Karpas-422 (cell line): Measurements from ENCODE around the gene PUS10. TPM values are rescaled to one million over a fixed set of nuclear protein-coding genes. Genes with fewer than 3 reads are reported as not detected.

Experiments used
- DNase-seq: peaks from one replicate; pipeline ENCODE4 v3.0.0-alpha.2; 2015
- H2AFZ ChIP-seq: fragments of 200-600 bp; sonication (generic); 2 replicates; pipeline ENCODE4 v1.6.1; 2014; ENCODE audit warnings: antibody characterized with exemption, low read length, mixed read lengths
- H3K27ac ChIP-seq: fragments of 200-600 bp; sonication (generic); 2 replicates; pipeline ENCODE4 v1.5.1; 2014; ENCODE audit warnings: mild to moderate bottlenecking, low read length, moderate library complexity
- H3K27me3 ChIP-seq: fragments of 200-600 bp; sonication (generic); 2 replicates; pipeline ENCODE4 v1.6.1; 2014; ENCODE audit warnings: low read length, mixed read lengths
- H3K36me3 ChIP-seq: fragments of 200-600 bp; sonication (generic); 2 replicates; pipeline ENCODE4 v1.6.1; 2014; ENCODE audit warnings: low read length, mixed read lengths; ENCODE audit not compliant: insufficient read depth
- H3K4me1 ChIP-seq: fragments of 200-600 bp; sonication (generic); 2 replicates; pipeline ENCODE4 v1.6.1; 2014; ENCODE audit warnings: mild to moderate bottlenecking, low read length, mixed read lengths
- H3K4me2 ChIP-seq: fragments of 200-600 bp; sonication (generic); 2 replicates; pipeline ENCODE4 v1.6.1; 2014; ENCODE audit warnings: low read length, low read depth, mild to moderate bottlenecking; ENCODE audit not compliant: poor library complexity, severe bottlenecking
- H3K4me3 ChIP-seq: fragments of 200-600 bp; sonication (generic); 2 replicates; pipeline ENCODE4 v1.5.1; 2014; ENCODE audit warnings: mild to moderate bottlenecking, antibody characterized with exemption, low read length, mixed read lengths
- H3K79me2 ChIP-seq: fragments of 200-600 bp; sonication (generic); 2 replicates; pipeline ENCODE4 v1.6.1; 2014; ENCODE audit warnings: mild to moderate bottlenecking, low read length, mixed read lengths
- H3K9ac ChIP-seq: fragments of 200-600 bp; sonication (generic); 2 replicates; pipeline ENCODE4 v1.6.0; 2014; ENCODE audit warnings: low read length
- H3K9me2 ChIP-seq: fragments of 200-600 bp; sonication (generic), shearing (Covaris generic); replicated peaks from 2 replicates; pipeline ENCODE4 v1.6.0; 2014; ENCODE audit warnings: mild to moderate bottlenecking, low read length, moderate library complexity; ENCODE audit not compliant: insufficient read depth
- H3K9me3 ChIP-seq: fragments of 300-700, 200-600 bp; sonication (generic); 2 replicates; pipeline ENCODE4 v1.6.1; 2014; ENCODE audit warnings: low read length, mixed read lengths
- H4K20me1 ChIP-seq: fragments of 200-600 bp; sonication (generic); 2 replicates; pipeline ENCODE4 v1.6.1; 2014; ENCODE audit warnings: mild to moderate bottlenecking, antibody characterized with exemption, low read length, low read depth; ENCODE audit not compliant: insufficient read depth
- total RNA-seq: library from RNA; depleted of rRNA; stranded (reverse); fragments of >200 nt; shearing (Covaris generic); gene quantifications from 2 replicates; pipeline ENCODE4 v1.2.3, GENCODE V29; 2014; ENCODE audit warnings: low replicate concordance

The PUS10 gene
- total RNA-seq, 1 experiment from 2014 or later, result 18.8 TPM

DNA sequence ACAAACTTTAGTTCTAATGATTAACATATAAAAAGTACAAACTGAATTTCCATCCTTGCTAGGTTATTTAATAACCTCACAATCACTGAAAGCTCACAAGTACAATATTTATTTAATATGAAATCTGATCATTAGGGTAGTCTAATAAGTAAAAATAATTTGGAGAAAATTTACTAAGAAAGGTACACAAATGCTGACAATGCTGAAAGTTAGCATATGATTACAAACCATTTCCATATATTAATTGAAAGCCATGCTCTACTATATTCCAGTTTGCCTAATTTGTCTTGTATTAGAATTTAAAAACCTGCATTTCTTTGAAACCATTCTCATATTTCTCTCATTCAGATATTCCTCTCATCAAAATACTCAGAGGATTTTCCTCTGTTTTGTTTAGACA is 8.7 kb downstream of the PUS10 start:
- Histone ChIP-seq H3K4me3 (no peak overlapping the region), H2AFZ (no peak overlapping the region), H3K4me2 (no peak overlapping the region), H3K9me3 (no peaks in the 10 kb centered on the region), H3K27ac (no peak overlapping the region), H3K9ac (no peak overlapping the region), H4K20me1 (no peaks in the 10 kb centered on the region), H3K27me3 (no peaks in the 10 kb centered on the region), H3K4me1 (peaks cover 16% of the 10 kb centered on the region), H3K36me3 (no peaks in the 10 kb centered on the region), H3K9me2 (no peaks in the 10 kb centered on the region), H3K79me2 (peaks cover 15% of the 10 kb centered on the region; the same call in 1 of the 2 replicates)
- DNase-seq, result no peak

DNA sequence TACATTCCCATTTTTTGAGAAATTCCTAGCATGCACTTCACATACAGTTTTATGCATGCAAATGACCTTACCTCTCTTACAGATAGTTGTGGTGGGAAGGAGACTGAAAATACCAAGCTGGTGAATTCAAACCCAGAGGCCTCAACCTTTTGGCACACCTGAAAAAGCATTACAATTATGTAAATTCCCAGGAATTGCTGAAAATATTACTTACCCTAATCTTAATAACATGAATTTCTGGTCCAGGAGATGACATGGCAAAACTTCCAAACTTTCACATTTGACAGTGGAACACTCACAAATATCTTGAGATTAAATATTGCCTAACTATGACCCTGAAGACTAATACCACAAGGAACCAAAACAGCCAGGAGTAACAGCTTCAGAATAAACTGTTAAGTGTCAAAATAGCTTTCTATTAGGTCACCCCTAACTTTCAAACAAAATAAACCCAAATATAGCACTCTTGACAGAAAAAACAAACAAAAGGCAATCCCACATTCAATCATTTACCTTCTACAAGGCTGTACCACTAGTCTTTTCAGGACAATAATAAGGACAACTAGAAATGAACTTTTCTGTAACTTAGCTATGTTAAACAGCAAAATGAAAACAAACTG is 11.5 kb downstream of the PUS10 start:
- Histone ChIP-seq H3K79me2 (0 out of 2 replicates have a peak, but pooled peaks cover 3% of the 10 kb centered on the region), H3K9me3 (no peaks in the 10 kb centered on the region), H3K27me3 (no peaks in the 10 kb centered on the region), H3K9me2 (no peaks in the 10 kb centered on the region), H3K4me2 (no peak overlapping the region), H3K4me1 (peaks cover 11% of the 10 kb centered on the region), H3K27ac (no peak overlapping the region), H4K20me1 (no peaks in the 10 kb centered on the region), H3K36me3 (no peaks in the 10 kb centered on the region), H2AFZ (no peak overlapping the region), H3K4me3 (no peak overlapping the region), H3K9ac (no peak overlapping the region)
- DNase-seq, result no peak

DNA sequence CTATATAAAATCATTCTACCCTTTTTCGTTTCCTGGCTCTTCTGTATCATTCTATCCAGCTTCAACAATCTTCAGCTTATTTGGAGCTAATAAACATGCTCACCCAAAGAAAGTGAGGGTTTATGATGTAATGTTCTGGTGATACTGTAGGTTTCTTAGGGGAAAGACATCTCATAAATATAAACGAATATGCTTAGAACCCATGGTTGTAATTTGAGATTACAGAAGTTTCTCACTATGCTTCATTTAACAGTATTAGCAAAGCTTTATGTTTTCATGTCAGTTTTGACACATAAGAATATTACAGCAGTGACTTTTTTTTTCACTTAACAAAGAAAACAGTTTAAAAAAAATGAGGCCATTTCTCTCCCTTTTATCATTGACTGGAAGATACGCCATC is 12.3 kb downstream of the PUS10 start:
- peak overlapping the region; percentile 46 for H2AFZ ChIP-seq
- H3K4me2 ChIP-seq, result no peak overlapping the region
- DNase-seq, result no peak

DNA sequence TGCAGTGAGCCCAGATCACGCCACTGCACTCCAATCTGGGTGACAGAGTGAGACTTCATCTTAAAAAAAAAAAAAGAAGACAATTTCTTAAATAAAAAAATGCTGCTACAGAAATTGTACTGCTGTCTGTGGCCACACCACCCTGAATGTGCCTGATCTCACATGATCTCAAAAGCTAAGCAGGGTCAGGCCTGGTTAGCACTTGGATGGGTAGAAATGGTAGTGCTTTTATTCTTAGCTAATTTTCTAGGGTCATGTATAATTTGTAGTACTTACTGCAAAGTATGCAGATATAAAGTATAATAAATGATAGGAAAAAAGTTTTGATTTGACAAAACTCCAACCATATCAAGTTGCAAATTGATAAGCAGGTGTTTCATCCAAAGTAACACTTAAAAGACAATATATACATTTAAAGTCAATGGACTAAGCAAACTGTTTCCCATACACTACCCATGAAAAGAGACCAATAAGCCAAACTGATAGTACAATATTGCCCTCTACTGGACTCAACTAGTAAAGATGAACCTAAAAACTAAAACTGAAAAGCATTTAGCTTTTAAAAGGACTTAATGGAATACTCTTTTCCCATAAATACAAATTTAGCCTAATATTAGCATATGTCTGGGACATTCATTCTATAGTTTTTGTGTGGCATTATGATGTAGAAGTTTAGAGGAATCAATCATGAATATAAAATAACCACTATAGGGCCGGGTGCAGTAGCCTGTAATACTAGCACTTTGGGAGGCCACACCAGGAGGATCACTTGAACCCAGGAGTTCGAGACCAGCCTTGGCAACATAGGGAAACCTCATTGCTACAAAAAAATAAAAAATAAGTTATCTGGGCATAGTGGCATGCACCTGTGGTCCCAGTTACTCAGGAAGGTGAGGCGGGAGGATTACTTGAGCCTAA is 19.2 kb downstream of the PUS10 start:
- Histone ChIP-seq H4K20me1 (no peaks in the 10 kb centered on the region), H3K4me3 (no peak overlapping the region), H3K27me3 (no peaks in the 10 kb centered on the region), H3K9me3 (no peaks in the 10 kb centered on the region), H3K4me1 (peaks cover 40% of the 10 kb centered on the region), H2AFZ (no peak overlapping the region), H3K36me3 (no peaks in the 10 kb centered on the region), H3K9me2 (no peaks in the 10 kb centered on the region), H3K4me2 (no peak overlapping the region), H3K27ac (peak overlapping the region; percentile 72), H3K9ac (no peak overlapping the region), H3K79me2 (no peaks in the 10 kb centered on the region)
- peak; percentile 92 for DNase-seq

More for the DNA sequence above, 12.3 kb downstream of the PUS10 start:
- Histone ChIP-seq H3K9me2 (no peaks in the 10 kb centered on the region), H3K27me3 (no peaks in the 10 kb centered on the region), H3K36me3 (no peaks in the 10 kb centered on the region), H4K20me1 (no peaks in the 10 kb centered on the region), H3K79me2 (no peaks in the 10 kb centered on the region), H3K4me3 (no peak overlapping the region), H3K9ac (no peak overlapping the region), H3K27ac (0 out of 2 replicates have a peak overlapping the region, but pooled peaks have one; percentile 6), H3K4me1 (peaks cover 11% of the 10 kb centered on the region), H3K9me3 (no peaks in the 10 kb centered on the region)

DNA sequence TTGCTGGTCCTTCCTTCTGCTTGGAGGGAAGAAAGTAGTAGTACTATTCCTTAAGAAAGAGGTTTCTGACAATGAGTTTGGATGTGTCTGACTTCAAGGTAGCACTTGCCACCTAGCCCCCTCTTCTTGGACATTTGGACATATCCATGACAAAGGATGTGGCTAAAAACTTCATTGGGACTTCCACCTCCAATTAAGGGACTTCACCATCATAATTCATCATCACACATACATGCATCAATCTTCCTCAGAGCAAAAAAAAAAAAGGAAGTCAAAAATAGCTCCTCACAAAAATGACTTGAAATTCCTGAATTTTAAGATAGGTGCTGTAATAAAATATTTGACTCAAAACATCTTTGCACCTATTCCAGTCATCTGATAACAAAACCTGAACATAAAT is 23.9 kb downstream of the PUS10 start:
- peak overlapping the region; percentile 63 for H3K4me2 ChIP-seq
- DNase-seq, result peak; percentile 49
- peaks cover 67% of the 10 kb centered on the region for H3K4me1 ChIP-seq
- H3K27me3 ChIP-seq, result no peaks in the 10 kb centered on the region
- H3K9me2 ChIP-seq, result no peaks in the 10 kb centered on the region
- peak overlapping the region; percentile 5 for H2AFZ ChIP-seq
- no peaks in the 10 kb centered on the region for H4K20me1 ChIP-seq
- H3K27ac ChIP-seq, result peak overlapping the region; percentile 91
- H3K9ac ChIP-seq, result peak overlapping the region; percentile 44
- H3K4me3 ChIP-seq, result no peak overlapping the region
- peaks cover 3% of the 10 kb centered on the region; the same call in 1 of the 2 replicates for H3K36me3 ChIP-seq
- peaks cover 12% of the 10 kb centered on the region for H3K9me3 ChIP-seq
- no peaks in the 10 kb centered on the region for H3K79me2 ChIP-seq

GRCh38 chr2:60992985-60993392 is 25.1 kb downstream of the PUS10 start:
- H2AFZ ChIP-seq, result peak overlapping the region; percentile 40; the same call in 1 of the 2 replicates
- peak; percentile 94 for DNase-seq

GRCh38 chr2:60991644-60992043 is 26.4 kb downstream of the PUS10 start:
- H3K27ac ChIP-seq, result peak overlapping the region; percentile 91
- H2AFZ ChIP-seq, result no peak overlapping the region
- H3K9me2 ChIP-seq, result no peaks in the 10 kb centered on the region
- no peaks in the 10 kb centered on the region for H3K79me2 ChIP-seq
- H3K27me3 ChIP-seq, result no peaks in the 10 kb centered on the region
- H4K20me1 ChIP-seq, result no peaks in the 10 kb centered on the region
- no peak for DNase-seq
- no peak overlapping the region for H3K9ac ChIP-seq
- H3K4me2 ChIP-seq, result no peak overlapping the region
- no peak overlapping the region for H3K4me3 ChIP-seq
- peaks cover 12% of the 10 kb centered on the region for H3K9me3 ChIP-seq
- H3K36me3 ChIP-seq, result peaks cover 3% of the 10 kb centered on the region; the same call in 1 of the 2 replicates
- peaks cover 68% of the 10 kb centered on the region for H3K4me1 ChIP-seq

More at GRCh38 chr2:60992985-60993392, 25.1 kb downstream of the PUS10 start:
- H3K36me3 ChIP-seq, result peaks cover 3% of the 10 kb centered on the region; the same call in 1 of the 2 replicates
- H3K27ac ChIP-seq, result peak overlapping the region; percentile 91
- H3K9ac ChIP-seq, result peak overlapping the region; percentile 59
- H3K9me2 ChIP-seq, result no peaks in the 10 kb centered on the region
- no peaks in the 10 kb centered on the region for H4K20me1 ChIP-seq
- peaks cover 12% of the 10 kb centered on the region for H3K9me3 ChIP-seq
- H3K4me3 ChIP-seq, result peak overlapping the region; percentile 33
- H3K79me2 ChIP-seq, result no peaks in the 10 kb centered on the region
- H3K4me2 ChIP-seq, result peak overlapping the region; percentile 64
- H3K4me1 ChIP-seq, result peaks cover 62% of the 10 kb centered on the region
- no peaks in the 10 kb centered on the region for H3K27me3 ChIP-seq

DNA sequence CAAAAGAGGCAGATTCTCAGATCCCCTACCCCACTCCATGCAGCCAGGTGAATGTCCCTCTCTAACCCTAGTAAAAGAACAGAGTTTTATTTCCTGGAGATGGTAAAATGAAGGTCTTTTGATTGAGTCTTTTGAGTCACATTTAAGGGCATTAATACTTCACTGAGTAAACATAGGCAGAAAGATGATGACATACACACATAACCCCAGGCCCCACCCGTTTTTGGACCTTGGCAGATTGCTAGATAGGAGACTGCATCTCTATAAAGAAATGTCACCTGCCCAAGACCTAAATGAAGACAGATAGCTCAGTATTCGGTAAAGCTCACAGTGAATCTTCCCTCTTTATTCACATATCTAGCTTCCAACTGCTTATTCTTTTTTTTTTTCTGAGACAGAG is 28.8 kb downstream of the PUS10 start:
- no peaks in the 10 kb centered on the region for H3K27me3 ChIP-seq
- peak overlapping the region; percentile 71 for H3K27ac ChIP-seq
- H3K4me3 ChIP-seq, result no peak overlapping the region
- 0 out of 2 replicates have a peak overlapping the region, but pooled peaks have one; percentile 10 for H2AFZ ChIP-seq
- no peaks in the 10 kb centered on the region for H3K79me2 ChIP-seq
- H3K9me2 ChIP-seq, result no peaks in the 10 kb centered on the region
- peaks cover 3% of the 10 kb centered on the region; the same call in 1 of the 2 replicates for H3K36me3 ChIP-seq
- peaks cover 68% of the 10 kb centered on the region for H3K4me1 ChIP-seq
- no peak overlapping the region for H3K9ac ChIP-seq
- H3K9me3 ChIP-seq, result peaks cover 12% of the 10 kb centered on the region
- DNase-seq, result no peak
- no peak overlapping the region for H3K4me2 ChIP-seq
- no peaks in the 10 kb centered on the region for H4K20me1 ChIP-seq
